Stimulated activated CD4-positive, alpha-beta T cell treated with anti-CD3 and anti-CD28 coated beads, TNF-alpha, amount 100 ng/mL, for 4 hours (primary cell): Measurements from ENCODE around the gene LITAFD.
"Not testable (repeated sequence)": the region's sequence is repeated elsewhere in the genome, so short reads cannot be mapped to it uniquely, and the experiment has no call there.

Experiments used
- DNase-seq, 3 experiments: peaks; one replicate each; pipeline ENCODE4 v3.0.0-alpha.2; 2020; ENCODE audit warnings: low read depth in 3 of 3

LITAFD gene

GRCh38 chr16:8882041-8882617 lies at the start of gene LITAFD:
TSS of gene LITAFD (plus strand) at chr16:8882351. CDS start at chr16:8884356, 2,005 bp downstream.
- no peak for DNase-seq

- DNase-seq: no peak
Measured at GRCh38 chr16:8832717-8833105, 49.4 kb upstream of the LITAFD start.

- DNase-seq: not testable (repeated sequence)
Measured at GRCh38 chr16:8836797-8837196, 45.4 kb upstream of the LITAFD start.

- not testable (repeated sequence) for DNase-seq
Measured at GRCh38 chr16:8837594-8837993, 44.6 kb upstream of the LITAFD start.

GRCh38 chr16:8842016-8842415 lies 40.1 kb upstream of the LITAFD start:
- DNase-seq: not testable (repeated sequence)

- DNase-seq: not testable (repeated sequence)
Measured at GRCh38 chr16:8843296-8843695, 38.9 kb upstream of the LITAFD start.

GRCh38 chr16:8845699-8846298 lies 36.4 kb upstream of the LITAFD start:
- no peak for DNase-seq

GRCh38 chr16:8846401-8846932 lies 35.7 kb upstream of the LITAFD start:
- DNase-seq: no peak

- no peak for DNase-seq
Measured at GRCh38 chr16:8847145-8847544, 35.0 kb upstream of the LITAFD start.

GRCh38 chr16:8847623-8848022 lies 34.5 kb upstream of the LITAFD start:
- DNase-seq: no peak

GRCh38 chr16:8848231-8848938 lies 33.8 kb upstream of the LITAFD start:
- no peak for DNase-seq

- DNase-seq: no peak
Measured at GRCh38 chr16:8848939-8849391, 33.2 kb upstream of the LITAFD start.

GRCh38 chr16:8849411-8850011 lies 32.6 kb upstream of the LITAFD start:
- DNase-seq: no peak

GRCh38 chr16:8850279-8850885 lies 31.8 kb upstream of the LITAFD start:
- no peak for DNase-seq

- no peak for DNase-seq
Measured at GRCh38 chr16:8851761-8852403, 30.3 kb upstream of the LITAFD start.

GRCh38 chr16:8852534-8852933 lies 29.6 kb upstream of the LITAFD start:
- no peak for DNase-seq

- DNase-seq: no peak
Measured at GRCh38 chr16:8853150-8853549, 29.0 kb upstream of the LITAFD start.

GRCh38 chr16:8853611-8854010 lies 28.5 kb upstream of the LITAFD start:
- no peak for DNase-seq

GRCh38 chr16:8854298-8854948 lies 27.7 kb upstream of the LITAFD start:
- DNase-seq: no peak

GRCh38 chr16:8855051-8855786 lies 26.9 kb upstream of the LITAFD start:
- no peak for DNase-seq
